Hematopoietic multipotent progenitor cell (in vitro differentiated cells): ENCODE measurements around the gene DYNC2LI1. TPM values are rescaled to one million over a fixed set of nuclear protein-coding genes. Genes with fewer than 3 reads are reported as not detected.

Source experiments
- DNase-seq, 3 donors: peaks; one replicate each; pipeline ENCODE4 v3.0.0-alpha.2; 2011 to 2015; ENCODE audit warnings: low read depth in 2 of 3, low spot score in 2 of 3
- total RNA-seq: library from RNA; depleted of rRNA; stranded (reverse); fragments of >200 nt; gene quantifications from one replicate; pipeline ENCODE4 v1.2.3, GENCODE V29; 2012

The DYNC2LI1 gene
- total RNA-seq, 1 donor, result 4.6 TPM

DNA sequence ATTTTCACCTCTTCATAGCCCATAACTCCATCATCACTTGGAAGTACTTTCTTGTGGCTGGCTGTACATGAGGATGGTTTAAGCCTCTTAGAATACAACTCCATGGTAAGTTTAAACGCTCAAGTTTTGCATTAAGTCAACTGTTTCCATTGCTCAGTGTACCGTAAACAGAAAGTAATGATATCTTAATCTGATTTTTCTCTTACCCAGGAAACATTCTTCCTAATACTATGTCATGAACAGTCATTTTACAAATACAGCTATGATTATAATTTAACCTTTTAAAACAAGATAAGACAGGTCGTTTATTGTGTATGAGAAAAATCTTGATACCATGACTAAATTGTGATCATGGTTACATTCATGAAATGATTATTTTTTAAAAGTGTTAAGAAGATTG lies 11.6 kb upstream of the DYNC2LI1 start:
- no peak for DNase-seq

GRCh38 chr2:43763091-43763490 lies 10.7 kb upstream of the DYNC2LI1 start:
- no peak for DNase-seq

GRCh38 chr2:43764086-43764705 lies 9.6 kb upstream of the DYNC2LI1 start:
- no peak for DNase-seq

DNA sequence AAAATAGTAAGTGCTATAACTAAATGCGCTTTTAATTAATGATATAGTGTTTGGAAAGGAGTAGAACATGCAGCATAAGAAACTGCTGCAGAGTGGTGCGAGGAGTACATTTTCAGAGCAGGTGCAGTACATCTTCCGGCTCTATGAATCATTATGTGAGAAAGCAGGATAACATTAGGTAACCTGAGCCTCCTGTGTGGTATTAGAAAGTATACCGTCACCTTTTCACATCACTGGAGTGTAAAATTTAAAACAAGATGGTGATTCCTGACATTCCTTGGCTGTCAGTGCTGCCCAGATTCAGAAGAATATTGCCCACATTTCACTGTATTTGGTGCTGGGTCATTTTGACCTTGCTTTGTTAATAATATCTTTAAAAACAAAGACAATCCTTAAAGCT lies 7.8 kb upstream of the DYNC2LI1 start:
- DNase-seq, result no peak

GRCh38 chr2:43774617-43775016 lies 778 bp downstream of the DYNC2LI1 start:
- no peak for DNase-seq

DNA sequence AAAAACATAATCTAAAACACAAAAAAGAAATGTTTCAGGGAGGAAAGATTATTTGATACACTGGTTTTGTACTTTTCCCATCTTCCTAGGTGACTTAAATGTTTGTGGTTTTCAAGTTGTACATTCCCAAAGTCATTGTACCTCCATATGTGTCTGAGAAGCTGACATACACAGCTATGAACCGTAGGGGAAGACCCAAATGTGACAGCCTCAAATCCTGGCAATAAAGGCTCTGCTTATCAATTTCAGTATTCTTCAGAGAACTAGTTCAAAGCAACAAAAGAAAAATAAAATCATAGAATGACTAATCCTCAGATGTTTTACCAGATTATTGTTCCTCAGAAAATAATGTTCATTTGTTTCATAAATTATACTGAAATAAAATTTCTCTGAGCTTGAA lies 2.5 kb downstream of the DYNC2LI1 start:
- no peak for DNase-seq

GRCh38 chr2:43777306-43777926 lies 3.6 kb downstream of the DYNC2LI1 start:
- no peak for DNase-seq

DNA sequence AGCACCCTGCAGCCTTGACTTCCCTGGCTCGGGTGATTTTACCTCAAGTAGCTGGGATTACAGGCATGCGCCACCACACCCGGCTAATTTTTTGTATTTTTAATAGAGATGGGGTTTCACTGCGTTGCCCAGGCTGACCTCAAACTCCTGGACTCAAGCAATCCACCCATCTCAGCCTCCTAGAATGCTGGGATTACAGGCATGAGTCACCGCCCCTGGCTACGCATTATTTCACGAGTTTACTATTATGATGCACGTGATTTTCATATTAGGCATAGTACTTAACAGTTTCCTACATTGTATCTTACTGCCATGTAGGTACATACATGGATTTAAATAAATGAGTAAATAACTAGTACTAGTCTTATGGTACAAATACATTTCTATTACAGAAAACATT lies 4.4 kb downstream of the DYNC2LI1 start:
- DNase-seq, result no peak

- no peak for DNase-seq
These were observed 14.1 kb downstream of the DYNC2LI1 start for GRCh38 chr2:43787895-43788294.

GRCh38 chr2:43788646-43789045 lies 14.8 kb downstream of the DYNC2LI1 start:
- DNase-seq, result no peak

GRCh38 chr2:43790147-43790546 lies 16.3 kb downstream of the DYNC2LI1 start:
- DNase-seq, result no peak

DNA sequence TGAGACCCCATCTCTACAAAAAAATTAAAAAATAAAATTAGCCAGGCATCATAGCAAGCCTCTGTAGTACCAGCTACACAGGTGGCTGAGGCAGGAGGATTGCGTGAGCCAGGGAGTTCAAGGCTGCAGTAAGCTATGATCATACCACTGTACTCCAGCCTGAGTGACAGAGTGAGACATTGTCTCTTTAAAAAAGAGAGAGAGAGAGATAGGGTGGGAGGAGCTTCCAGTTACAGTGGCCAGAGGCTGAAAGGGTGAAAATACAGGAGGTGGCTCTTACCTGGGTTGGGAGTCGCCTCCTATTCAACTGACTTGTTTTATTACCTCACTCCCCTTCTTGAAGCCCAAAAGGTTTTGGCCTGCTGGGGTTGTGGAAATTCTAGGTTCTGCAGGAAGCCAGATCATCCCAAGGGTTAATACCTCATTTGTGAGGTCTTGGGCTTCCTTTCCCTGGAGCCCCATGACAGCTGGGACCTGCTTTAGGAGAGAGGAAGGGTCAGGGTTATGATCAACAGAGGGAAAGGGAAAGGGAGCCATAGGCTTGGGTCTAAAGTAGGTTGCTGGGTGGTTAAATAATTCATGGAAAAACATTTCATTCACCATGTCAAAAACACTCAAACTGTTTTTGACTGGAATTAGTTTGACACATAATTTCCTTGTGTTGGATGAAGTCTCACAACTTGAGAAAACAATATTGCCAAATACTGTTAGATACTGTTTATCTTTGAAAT lies 17.4 kb downstream of the DYNC2LI1 start:
- no peak for DNase-seq

GRCh38 chr2:43792653-43793052 lies 18.8 kb downstream of the DYNC2LI1 start:
- no peak for DNase-seq

- DNase-seq, result no peak
These were observed 21.1 kb downstream of the DYNC2LI1 start for GRCh38 chr2:43794956-43795355.

GRCh38 chr2:43796206-43796605 lies 22.4 kb downstream of the DYNC2LI1 start:
- DNase-seq, result no peak

DNA sequence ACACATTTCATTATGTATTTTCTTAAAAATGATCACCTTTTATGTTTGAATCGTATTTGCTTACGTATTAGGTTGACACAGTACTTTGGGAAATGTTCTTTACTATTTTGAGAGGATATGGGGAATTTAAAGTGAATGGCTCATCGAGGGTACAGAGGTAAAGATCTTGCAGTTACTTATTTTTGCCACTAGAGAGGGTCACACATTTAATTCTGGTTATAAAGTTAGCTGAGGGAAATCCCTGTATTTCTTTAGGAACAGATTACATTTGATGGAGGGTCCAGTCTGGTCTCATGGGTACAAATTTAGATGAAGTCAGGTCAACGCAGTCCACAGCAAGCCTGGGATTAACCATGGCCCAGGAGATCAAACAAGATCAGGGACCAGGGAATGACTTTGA lies 24.5 kb downstream of the DYNC2LI1 start:
- no peak for DNase-seq

DNA sequence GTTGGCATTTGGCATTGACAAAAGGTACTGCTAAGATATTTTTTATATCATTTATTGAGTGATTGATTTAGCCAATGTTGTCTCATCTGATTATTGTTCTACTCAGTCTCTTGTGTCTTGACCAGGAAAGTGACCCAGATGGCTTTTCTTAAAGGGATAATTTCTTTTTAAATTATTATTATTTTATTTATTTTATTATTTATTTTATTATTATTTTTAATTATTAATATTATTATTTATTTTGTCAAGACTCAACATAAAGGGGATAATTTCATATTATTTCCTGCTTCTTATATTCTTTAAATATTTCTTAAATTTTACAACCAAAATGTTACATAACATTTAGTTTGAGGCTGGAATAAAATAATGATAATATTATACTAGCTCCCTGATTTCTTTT lies 27.1 kb downstream of the DYNC2LI1 start:
- DNase-seq, result no peak

DNA sequence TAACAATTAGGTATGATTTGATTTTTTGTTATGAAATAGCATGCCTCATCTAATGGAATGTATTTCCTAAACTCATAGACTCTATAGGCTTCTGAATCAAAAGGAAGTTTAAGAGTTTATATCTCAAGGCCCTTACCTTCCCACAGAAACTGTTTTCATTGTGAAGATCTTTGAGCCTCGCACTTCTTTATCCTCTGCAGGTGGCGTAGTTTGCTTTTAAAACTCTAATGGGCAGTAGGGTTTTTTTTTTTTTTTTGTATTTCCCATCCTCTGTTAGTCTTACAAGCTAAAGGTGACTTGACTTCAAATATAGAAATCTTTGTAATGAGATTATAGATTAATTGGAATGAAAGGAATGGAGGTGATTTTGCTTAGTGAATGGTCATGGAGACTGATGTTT lies 28.3 kb downstream of the DYNC2LI1 start:
- no peak for DNase-seq

- no peak for DNase-seq
These were observed 29.3 kb downstream of the DYNC2LI1 start for GRCh38 chr2:43803113-43803512.

DNA sequence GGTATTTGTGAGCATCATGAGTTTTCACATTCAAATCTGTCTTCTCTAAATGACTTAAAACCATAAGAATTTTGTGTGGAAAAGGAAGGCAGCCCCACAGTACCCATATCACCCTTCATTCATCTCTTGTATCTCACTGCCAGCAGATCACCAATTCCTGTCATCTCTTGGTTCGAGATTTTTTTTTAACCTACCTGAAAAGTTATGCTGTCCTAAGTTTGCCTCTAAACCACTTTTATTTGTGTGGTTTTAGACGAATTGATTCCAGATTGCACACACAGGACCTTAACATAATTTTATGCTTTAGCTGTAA lies 32.8 kb downstream of the DYNC2LI1 start:
- DNase-seq, result no peak

- no peak for DNase-seq
These were observed 36.6 kb downstream of the DYNC2LI1 start for GRCh38 chr2:43810452-43810851.

GRCh38 chr2:43810888-43811287 lies 37.0 kb downstream of the DYNC2LI1 start:
- no peak for DNase-seq
